VCaP (cell line): ENCODE data around the gene TARBP1.

Source experiments
- H3K27ac ChIP-seq: fragments of 450-650 bp; 2 replicates; pipeline ENCODE4 v1.5.1; 2017
- TF ChIP-seq, protein P1 (sequence below): fragments of 450-650 bp; conservative IDR thresholded peaks from 2 replicates; pipeline ENCODE4 v1.5.1; 2017; ENCODE audit warnings: mild to moderate bottlenecking, moderate library complexity

The TARBP1 gene

GRCh38 chr1:234345237-234345636 is 133.7 kb downstream of the TARBP1 start:
- no peak overlapping the region for H3K27ac ChIP-seq
- TF ChIP-seq, protein P1, sequence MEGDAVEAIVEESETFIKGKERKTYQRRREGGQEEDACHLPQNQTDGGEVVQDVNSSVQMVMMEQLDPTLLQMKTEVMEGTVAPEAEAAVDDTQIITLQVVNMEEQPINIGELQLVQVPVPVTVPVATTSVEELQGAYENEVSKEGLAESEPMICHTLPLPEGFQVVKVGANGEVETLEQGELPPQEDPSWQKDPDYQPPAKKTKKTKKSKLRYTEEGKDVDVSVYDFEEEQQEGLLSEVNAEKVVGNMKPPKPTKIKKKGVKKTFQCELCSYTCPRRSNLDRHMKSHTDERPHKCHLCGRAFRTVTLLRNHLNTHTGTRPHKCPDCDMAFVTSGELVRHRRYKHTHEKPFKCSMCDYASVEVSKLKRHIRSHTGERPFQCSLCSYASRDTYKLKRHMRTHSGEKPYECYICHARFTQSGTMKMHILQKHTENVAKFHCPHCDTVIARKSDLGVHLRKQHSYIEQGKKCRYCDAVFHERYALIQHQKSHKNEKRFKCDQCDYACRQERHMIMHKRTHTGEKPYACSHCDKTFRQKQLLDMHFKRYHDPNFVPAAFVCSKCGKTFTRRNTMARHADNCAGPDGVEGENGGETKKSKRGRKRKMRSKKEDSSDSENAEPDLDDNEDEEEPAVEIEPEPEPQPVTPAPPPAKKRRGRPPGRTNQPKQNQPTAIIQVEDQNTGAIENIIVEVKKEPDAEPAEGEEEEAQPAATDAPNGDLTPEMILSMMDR: no peak

GRCh38 chr1:234342774-234343173 is 136.2 kb downstream of the TARBP1 start:
- TF ChIP-seq, protein P1: no peak
- no peak overlapping the region for H3K27ac ChIP-seq
